NCI-H1048 (cell line): Measurements from ENCODE around the gene CPAMD8.

Experiments
- DNase-seq: peaks from one replicate; lab custom pipeline; 2025; lab: John Stamatoyannopoulos, UW

CPAMD8 gene

DNA sequence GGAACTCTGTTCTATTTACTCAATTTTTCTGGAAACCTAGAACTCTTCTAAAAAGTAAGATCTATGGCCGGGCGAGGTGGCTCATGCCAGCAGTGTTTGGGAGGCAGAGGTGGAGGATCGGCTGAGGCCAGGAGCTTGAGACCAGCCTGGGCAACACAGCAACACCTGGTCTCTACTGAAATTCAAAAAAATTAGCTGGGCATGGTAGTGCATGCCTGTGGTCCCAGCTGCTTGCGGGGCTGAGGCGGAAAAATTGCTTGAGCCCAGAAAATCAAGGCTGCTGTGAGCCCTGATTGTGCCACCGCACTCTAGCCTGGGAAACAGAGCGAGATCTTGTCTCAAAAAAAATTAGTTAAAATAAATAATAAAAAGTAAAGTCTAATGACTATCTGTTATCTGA, 109.2 kb downstream of the CPAMD8 start:
- no peak for DNase-seq

GRCh38 chr19:16915734-16916133, 110.9 kb downstream of the CPAMD8 start:
- DNase-seq: no peak

GRCh38 chr19:16915135-16915534, 111.5 kb downstream of the CPAMD8 start:
- DNase-seq: no peak

DNA sequence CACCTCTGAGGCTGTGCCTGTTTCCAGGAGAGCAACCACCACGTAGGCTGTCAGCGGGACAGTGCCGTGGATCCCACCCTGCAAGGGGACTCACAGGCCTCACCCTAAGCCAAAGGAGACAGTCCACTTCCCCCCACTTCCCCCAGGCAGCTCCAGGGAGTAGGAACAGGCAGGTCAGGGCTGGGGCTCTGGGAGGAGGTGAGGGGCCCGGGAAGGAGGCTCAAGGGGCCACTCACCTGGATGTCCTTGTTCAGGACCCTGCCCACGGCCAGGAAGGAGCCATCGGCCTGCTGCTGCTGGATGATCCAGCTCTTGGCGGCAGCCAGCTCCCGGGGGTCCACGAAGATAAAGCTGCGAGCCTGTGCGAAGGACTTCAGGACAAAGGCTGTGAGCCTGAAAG, 112.2 kb downstream of the CPAMD8 start:
- DNase-seq: no peak

DNA sequence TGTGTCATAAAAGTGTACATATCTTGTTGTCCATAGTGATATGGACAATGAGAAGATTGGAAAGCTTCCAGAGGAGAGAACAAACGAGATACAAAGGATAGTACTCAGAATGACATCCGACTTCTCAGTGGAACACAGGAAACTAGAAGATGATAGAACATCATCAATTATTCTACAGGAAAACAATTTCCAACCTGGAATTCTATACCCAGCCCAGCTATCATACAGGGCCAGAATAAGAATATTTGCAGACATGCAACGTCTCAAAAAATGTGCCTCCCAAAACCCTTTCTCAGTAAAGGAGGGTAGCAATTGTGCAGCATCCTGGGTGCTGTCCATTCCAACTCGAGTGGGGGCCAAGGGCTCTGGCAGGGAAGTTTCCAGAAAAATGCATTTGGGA, 113.8 kb downstream of the CPAMD8 start:
- no peak for DNase-seq

DNA sequence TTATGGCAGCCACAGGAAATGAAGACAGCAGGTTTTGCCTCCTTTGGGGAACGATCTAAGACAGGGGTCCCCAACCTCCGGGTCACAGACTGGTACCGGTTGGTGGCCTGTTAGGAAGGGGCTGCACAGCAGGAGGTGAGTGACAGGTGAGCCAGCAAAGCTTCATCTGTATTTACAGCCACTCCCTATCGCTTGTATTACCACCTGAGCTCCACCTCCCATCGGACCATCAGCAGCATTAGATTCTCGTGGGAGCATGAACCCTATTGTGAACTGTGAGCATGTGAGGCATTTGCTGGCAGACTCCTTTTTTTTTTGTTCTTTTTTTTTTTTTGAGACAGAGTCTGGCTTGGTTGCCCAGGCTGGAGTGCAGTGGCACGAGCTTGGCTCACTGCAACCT, 115.6 kb downstream of the CPAMD8 start:
- DNase-seq: no peak

GRCh38 chr19:16908759-16909158, 117.9 kb downstream of the CPAMD8 start:
- DNase-seq: no peak

DNA sequence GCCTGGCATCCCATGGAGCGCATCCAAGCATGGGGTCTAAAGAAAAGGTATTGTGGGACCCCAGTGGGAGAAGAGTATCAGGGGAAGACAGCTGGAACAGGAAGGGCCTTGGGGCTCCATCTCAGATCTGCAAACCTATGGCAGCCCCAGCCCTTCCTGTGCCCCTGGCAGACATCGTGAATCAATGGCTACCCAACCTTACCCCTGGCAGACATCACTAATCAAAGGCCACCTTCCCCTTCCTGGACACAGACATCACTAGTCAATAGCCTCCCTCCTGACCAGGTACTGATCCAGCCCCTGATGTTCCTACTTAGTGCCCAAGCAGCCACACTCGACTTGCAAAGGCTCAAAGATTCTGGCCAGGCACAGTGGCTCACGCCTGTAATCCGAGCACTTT, 122.0 kb downstream of the CPAMD8 start:
- DNase-seq: no peak

DNA sequence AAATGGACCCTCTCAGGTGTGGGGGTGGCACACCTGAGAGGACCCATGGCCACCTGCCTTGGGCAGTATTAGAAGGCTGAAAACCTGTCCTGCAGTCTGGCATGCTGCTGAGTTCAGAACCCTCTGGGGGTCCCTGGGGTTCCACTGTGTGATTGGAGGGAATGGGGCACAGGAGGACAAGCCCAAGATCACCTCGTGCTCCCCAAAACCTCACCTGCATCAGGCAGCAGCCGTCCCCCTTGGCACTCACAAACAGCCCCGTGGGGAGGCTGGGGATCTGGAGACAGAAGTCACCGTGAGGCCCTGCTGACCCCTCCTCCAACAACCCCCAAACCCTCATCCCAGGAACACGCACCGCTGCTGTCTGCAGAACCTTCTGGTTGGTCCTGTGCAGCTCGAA, 123.3 kb downstream of the CPAMD8 start:
- no peak for DNase-seq

- DNase-seq: no peak
Measured at GRCh38 chr19:16902545-16902944, 124.1 kb downstream of the CPAMD8 start.

DNA sequence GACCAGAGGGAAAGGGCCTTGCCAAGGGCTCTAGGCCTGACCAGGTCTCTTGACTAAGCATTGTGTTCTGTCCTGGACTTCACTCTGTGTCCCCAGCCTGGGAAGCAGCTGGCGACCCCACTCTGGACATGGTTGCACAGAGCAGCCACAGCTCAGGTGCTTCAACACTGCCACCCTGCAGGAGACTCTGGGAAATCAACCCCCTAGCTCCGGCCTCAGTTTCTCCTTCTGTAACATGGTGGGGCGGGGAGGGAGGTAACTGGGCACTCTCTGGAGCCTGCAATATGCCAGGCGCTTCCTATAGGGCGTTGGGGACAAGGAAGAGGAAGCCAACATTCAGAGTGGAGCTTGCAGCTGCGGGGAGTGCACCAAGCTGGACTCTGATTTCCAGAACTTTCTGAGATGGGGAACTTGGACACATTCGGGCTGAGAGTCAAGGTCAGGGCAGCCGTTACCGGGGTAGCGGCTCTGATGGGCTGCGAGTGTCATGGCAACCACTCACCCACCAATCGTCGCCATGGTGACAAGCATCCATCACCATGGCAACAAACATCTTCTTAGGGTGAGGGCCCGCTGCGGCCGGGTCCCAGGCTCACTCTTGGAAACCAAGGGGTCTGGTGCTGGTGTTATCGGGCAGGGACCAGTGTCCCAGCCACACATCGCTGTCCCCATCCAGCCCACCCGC, 125.0 kb downstream of the CPAMD8 start:
- no peak for DNase-seq

DNA sequence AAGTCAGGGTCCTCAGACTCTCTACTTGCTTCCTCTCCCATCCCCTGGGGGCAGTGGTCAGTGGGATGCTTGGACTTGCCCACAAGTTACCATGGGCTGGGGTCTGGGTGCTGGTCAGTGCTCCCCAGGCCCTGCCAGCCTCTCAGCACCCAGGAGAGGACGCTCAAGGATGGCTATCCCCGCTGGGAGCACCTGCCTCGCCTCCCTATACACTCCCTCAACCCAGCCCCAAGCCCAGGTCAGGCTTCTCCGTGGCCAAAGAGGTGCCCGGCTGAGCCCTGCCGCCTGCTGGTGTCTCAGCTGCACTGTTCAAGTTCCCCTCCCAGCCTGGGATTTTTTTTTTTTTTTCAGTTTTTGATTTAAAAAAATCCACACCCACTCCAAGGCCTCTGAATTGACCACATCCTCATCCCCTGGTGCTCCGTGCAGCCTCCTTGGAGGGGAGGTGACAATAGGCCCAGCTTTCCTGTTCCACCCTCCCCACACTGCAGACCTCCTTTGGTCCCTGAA, 127.0 kb downstream of the CPAMD8 start:
- DNase-seq: no peak

GRCh38 chr19:16898361-16899015, 128.1 kb downstream of the CPAMD8 start:
- no peak for DNase-seq

GRCh38 chr19:16897856-16898161, 128.8 kb downstream of the CPAMD8 start:
- DNase-seq: no peak

DNA sequence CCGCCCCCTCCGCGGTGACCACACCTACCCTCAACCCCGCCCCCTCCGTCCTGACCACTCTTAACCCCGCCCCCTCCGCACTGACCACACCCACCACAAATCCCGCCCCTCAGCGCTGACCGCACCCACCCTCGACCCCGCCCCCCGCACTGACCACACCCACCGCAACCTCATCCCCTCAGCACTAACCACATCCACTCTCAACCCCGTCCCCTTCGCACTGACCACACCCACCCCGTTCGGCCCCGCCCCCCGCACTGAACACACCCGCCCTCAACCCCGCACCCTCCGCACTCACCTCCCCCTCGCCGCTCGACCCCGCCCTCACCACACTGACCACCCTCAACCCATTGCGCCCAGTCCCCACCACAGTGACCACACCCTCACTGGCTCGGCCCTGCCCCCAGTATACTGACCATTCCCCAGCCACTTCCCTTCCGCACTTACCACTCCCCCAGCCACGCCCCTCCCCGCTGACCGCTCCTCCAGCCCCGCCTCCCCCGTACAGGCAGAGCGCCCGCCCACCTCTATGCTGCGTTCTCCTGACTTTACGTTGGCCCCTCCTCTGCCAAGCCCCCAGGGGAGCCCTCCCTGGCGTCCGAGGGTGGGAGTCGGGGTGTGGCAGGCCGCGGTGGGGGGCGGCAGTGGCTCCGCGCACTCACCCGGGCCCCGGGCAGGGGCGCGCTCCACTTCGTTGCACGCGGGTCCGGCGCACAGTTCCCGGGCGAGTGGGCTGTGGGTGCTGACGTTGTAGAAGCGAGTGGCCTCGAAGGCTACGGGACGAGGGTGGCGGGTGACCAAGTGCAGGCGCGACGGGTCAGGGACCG, 129.4 kb downstream of the CPAMD8 start:
- DNase-seq: peak; percentile 77

- DNase-seq: no peak
Measured at GRCh38 chr19:16896146-16897028, 130.2 kb downstream of the CPAMD8 start.

DNA sequence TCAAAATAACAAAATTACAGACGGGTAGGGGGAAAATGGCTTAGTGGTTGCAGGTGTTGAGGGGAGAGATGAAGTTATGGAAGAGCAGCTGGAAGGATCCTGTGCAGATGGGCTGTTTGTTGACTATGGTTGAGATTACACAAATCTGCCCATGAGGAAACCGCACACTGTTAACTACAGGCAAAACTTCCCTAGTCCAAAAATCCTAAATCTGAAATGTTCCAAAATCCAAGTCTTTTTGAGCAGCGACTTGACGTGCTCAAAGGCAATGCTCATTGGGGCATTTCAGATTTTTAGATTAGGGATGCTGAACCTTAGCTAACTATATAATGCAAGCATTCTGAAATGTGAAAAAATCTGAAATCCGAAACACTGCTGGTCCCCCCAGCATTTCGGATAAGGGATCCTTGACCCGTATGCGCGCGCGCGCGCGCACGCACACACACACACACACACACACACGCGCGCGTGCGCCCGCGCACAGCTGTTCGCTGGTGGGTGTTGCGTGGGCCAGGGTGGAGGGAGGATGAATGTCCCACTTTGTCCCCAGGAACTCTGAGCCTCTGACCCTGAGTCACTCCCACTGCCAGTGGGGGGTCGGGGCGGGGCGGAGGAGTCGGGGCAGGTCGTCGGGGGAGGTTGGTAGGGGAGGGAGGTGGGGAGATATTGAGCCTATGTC, 131.0 kb downstream of the CPAMD8 start:
- no peak for DNase-seq

GRCh38 chr19:16894080-16894479, 132.5 kb downstream of the CPAMD8 start:
- no peak for DNase-seq

DNA sequence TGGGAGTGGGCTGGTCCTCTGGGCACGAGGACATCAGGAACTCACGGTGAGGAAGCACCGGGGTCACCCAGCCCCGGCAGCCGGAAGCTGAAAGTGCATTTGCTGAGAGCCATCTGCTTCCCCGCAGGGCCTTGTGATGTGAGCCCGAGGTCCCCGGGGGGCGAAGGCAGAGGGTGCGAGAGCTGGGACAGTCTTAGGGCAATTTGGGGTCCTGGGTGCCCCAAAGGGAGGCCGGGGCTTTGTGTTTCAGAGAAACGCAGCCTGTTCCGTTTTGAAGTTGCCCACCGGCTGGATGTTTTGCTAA, 133.0 kb downstream of the CPAMD8 start:
- DNase-seq: no peak

GRCh38 chr19:16892868-16893685, 133.5 kb downstream of the CPAMD8 start:
- DNase-seq: no peak

- no peak for DNase-seq
Measured at GRCh38 chr19:16892436-16892835, 134.2 kb downstream of the CPAMD8 start.
